Cardiac muscle cell (in vitro differentiated cells and primary cell): ENCODE measurements around the gene SOX30. TPM values are rescaled to one million over a fixed set of nuclear protein-coding genes. Genes with fewer than 3 reads are reported as not detected.

ENCODE experiments used
- DNase-seq, 2 donors: peaks; one replicate each; pipeline versions ENCODE4 v3.0.0 to v3.0.0-alpha.2; 2010 to 2017; ENCODE audit warnings: low read depth in 1 of 2, low spot score in 1 of 2
- H3K27ac ChIP-seq: fragments of 200-600 bp; sonication (generic); 2 replicates; pipeline ENCODE4 v1.5.1; 2016
- H3K27me3 ChIP-seq: fragments of 200-600 bp; sonication (generic); 2 replicates; pipeline ENCODE4 v1.6.0; 2016; ENCODE audit warnings: control low read depth
- H3K36me3 ChIP-seq: fragments of 200-600 bp; sonication (generic); 2 replicates; pipeline ENCODE4 v1.5.1; 2016; ENCODE audit warnings: control low read depth
- H3K4me1 ChIP-seq: fragments of 200-600 bp; sonication (generic); 2 replicates; pipeline ENCODE4 v1.8.1; 2017; ENCODE audit warnings: low read depth, mild to moderate bottlenecking, mixed run types
- H3K4me3 ChIP-seq: fragments of 200-600 bp; sonication (generic); 2 replicates; pipeline ENCODE4 v1.5.1; 2016; ENCODE audit warnings: mild to moderate bottlenecking
- H3K9me3 ChIP-seq: fragments of 200-600 bp; sonication (generic); 2 replicates; pipeline ENCODE4 v1.5.1; 2017; ENCODE audit warnings: low read depth, mild to moderate bottlenecking, control low read depth
- polyA plus RNA-seq: library from polyadenylated mRNA; unstranded; fragments of >200 nt; fragmentation: Nextera tagmentation; extraction: Ambion mirVana; gene quantifications from 2 replicates; pipeline ENCODE4 v1.2.1, GENCODE V29; 2016
- total RNA-seq: library from RNA; depleted of rRNA; stranded (reverse); fragments of >200 nt; gene quantifications from 2 replicates; pipeline ENCODE4 v1.2.3, GENCODE V29; 2016
- TF ChIP-seq, protein P1 (sequence below): IDR thresholded peaks from 2 replicates; pipeline ENCODE4 v1.5.1; 2012; ENCODE audit warnings: low read depth, mild to moderate bottlenecking, low read length

SOX30 gene
- total and polyA plus RNA-seq, 2 experiments from 2014 or later, result not detected

- no peaks in the 10 kb centered on the region for H3K36me3 ChIP-seq
- TF ChIP-seq, protein P1, sequence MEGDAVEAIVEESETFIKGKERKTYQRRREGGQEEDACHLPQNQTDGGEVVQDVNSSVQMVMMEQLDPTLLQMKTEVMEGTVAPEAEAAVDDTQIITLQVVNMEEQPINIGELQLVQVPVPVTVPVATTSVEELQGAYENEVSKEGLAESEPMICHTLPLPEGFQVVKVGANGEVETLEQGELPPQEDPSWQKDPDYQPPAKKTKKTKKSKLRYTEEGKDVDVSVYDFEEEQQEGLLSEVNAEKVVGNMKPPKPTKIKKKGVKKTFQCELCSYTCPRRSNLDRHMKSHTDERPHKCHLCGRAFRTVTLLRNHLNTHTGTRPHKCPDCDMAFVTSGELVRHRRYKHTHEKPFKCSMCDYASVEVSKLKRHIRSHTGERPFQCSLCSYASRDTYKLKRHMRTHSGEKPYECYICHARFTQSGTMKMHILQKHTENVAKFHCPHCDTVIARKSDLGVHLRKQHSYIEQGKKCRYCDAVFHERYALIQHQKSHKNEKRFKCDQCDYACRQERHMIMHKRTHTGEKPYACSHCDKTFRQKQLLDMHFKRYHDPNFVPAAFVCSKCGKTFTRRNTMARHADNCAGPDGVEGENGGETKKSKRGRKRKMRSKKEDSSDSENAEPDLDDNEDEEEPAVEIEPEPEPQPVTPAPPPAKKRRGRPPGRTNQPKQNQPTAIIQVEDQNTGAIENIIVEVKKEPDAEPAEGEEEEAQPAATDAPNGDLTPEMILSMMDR, result no peak
These were observed 58.0 kb downstream of the SOX30 start for GRCh38 chr5:157594257-157594656.

GRCh38 chr5:157593052-157593757, 59.0 kb downstream of the SOX30 start:
- Histone ChIP-seq H3K36me3 (no peaks in the 10 kb centered on the region), H3K4me3 (no peak overlapping the region), H3K27ac (no peak overlapping the region), H3K27me3 (no peaks in the 10 kb centered on the region), H3K9me3 (no peaks in the 10 kb centered on the region), H3K4me1 (no peaks in the 10 kb centered on the region)
- no peak for DNase-seq
- TF ChIP-seq, protein P1, result no peak

More at GRCh38 chr5:157594257-157594656, 58.0 kb downstream of the SOX30 start:
- H3K4me3 ChIP-seq, result no peak overlapping the region
- H3K27me3 ChIP-seq, result no peaks in the 10 kb centered on the region
- no peaks in the 10 kb centered on the region for H3K4me1 ChIP-seq
- H3K27ac ChIP-seq, result no peak overlapping the region
- H3K9me3 ChIP-seq, result no peaks in the 10 kb centered on the region
- DNase-seq, result no peak

DNA sequence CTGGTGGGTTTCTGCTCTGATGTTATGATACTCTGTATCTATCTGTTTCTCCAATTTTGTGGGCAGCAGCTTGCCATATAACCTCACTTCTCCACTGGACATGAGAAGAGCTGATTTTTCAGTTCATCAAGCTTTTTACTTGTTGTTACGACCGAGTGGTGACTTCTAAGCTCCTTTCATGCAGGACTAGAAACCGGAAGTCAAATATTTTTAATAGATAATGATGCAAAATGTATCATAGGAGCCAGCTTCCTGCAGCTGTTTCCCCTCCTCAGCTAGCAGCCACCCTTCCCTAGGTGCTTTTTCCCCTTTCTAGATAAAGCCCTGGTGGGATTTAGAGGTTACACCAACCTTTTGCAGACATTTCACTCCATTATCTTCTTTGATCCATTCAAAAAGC, 59.6 kb downstream of the SOX30 start:
- H3K9me3 ChIP-seq, result no peaks in the 10 kb centered on the region
- no peak overlapping the region for H3K27ac ChIP-seq
- H3K4me1 ChIP-seq, result no peaks in the 10 kb centered on the region
- no peaks in the 10 kb centered on the region for H3K36me3 ChIP-seq
- no peak for DNase-seq
- no peaks in the 10 kb centered on the region for H3K27me3 ChIP-seq
- TF ChIP-seq, protein P1, result no peak
- H3K4me3 ChIP-seq, result no peak overlapping the region

- no peaks in the 10 kb centered on the region for H3K4me1 ChIP-seq
- no peak overlapping the region for H3K27ac ChIP-seq
- no peak for DNase-seq
- no peaks in the 10 kb centered on the region for H3K36me3 ChIP-seq
- TF ChIP-seq, protein P1, result no peak
- H3K9me3 ChIP-seq, result no peaks in the 10 kb centered on the region
- H3K27me3 ChIP-seq, result no peaks in the 10 kb centered on the region
- H3K4me3 ChIP-seq, result no peak overlapping the region
These were observed 61.8 kb downstream of the SOX30 start for GRCh38 chr5:157590478-157590877.

- H3K9me3 ChIP-seq, result no peaks in the 10 kb centered on the region
- no peak overlapping the region for H3K4me3 ChIP-seq
- H3K4me1 ChIP-seq, result peaks cover 8% of the 10 kb centered on the region
- no peaks in the 10 kb centered on the region for H3K36me3 ChIP-seq
- DNase-seq, result no peak
- TF ChIP-seq, protein P1, result no peak
- H3K27ac ChIP-seq, result no peak overlapping the region
- H3K27me3 ChIP-seq, result no peaks in the 10 kb centered on the region
These were observed 67.6 kb downstream of the SOX30 start for GRCh38 chr5:157584628-157585027.
